AG10803 (cell line): Measurements from ENCODE around the gene EDAR.

Experiments
- DNase-seq: peaks from one replicate; pipeline ENCODE4 v3.0.0; 2010; ENCODE audit warnings: low read depth
- H3K4me3 ChIP-seq: 2 replicates; pipeline ENCODE4 v1.5.1; 2011; ENCODE audit warnings: mild to moderate bottlenecking, low read length, control low read depth
- CTCF ChIP-seq: conservative IDR thresholded peaks from 2 replicates; pipeline ENCODE4 v1.5.1; 2011; ENCODE audit warnings: mild to moderate bottlenecking, low read length, control low read depth, inconsistent platforms

The EDAR gene

GRCh38 chr2:108941161-108941665 is 47.8 kb downstream of the EDAR start:
- TF ChIP-seq CTCF, result no peak
- DNase-seq, result no peak
- H3K4me3 ChIP-seq, result no peak overlapping the region

- no peak for TF ChIP-seq CTCF
- DNase-seq, result no peak
- no peak overlapping the region for H3K4me3 ChIP-seq
These were observed 48.9 kb downstream of the EDAR start for GRCh38 chr2:108940156-108940555.

- no peak overlapping the region for H3K4me3 ChIP-seq
- TF ChIP-seq CTCF, result no peak
- DNase-seq, result peak; percentile 58
These were observed 50.8 kb downstream of the EDAR start for GRCh38 chr2:108938077-108938710.

GRCh38 chr2:108937367-108938017 is 51.5 kb downstream of the EDAR start:
- no peak for TF ChIP-seq CTCF
- H3K4me3 ChIP-seq, result no peak overlapping the region
- no peak for DNase-seq

GRCh38 chr2:108936866-108937265 is 52.2 kb downstream of the EDAR start:
- no peak for DNase-seq
- H3K4me3 ChIP-seq, result no peak overlapping the region
- no peak for TF ChIP-seq CTCF

GRCh38 chr2:108936076-108936864 is 52.8 kb downstream of the EDAR start:
- TF ChIP-seq CTCF, result no peak
- no peak for DNase-seq
- H3K4me3 ChIP-seq, result no peak overlapping the region
